ENCODE measurements around the gene RAB1A.

RAB1A gene

GRCh38 chr2:65085148-65085547, 44.8 kb downstream of the RAB1A start:
- no peak for DNase-seq

- DNase-seq: no peak
These were observed 48.6 kb downstream of the RAB1A start for GRCh38 chr2:65081232-65081685.

DNA sequence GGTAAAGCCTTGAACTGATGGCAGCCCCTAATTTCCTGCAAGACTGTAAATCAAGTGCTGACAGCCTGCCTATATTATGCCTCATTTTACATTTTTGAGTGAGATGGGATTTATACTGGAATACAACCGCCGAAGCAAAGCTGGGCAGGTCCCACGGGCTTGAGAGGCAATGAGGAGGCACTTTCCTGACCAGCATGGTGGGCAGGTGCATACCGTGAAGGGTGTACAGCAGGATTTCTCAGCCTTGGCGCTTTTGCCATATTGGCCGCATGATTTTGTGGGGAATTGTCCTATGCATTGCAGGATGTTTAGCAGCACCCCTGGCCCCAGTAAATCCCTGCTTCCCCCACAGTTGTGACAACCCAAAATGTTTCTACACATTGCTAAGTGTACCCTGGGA, 50.9 kb downstream of the RAB1A start:
- no peak for DNase-seq

DNA sequence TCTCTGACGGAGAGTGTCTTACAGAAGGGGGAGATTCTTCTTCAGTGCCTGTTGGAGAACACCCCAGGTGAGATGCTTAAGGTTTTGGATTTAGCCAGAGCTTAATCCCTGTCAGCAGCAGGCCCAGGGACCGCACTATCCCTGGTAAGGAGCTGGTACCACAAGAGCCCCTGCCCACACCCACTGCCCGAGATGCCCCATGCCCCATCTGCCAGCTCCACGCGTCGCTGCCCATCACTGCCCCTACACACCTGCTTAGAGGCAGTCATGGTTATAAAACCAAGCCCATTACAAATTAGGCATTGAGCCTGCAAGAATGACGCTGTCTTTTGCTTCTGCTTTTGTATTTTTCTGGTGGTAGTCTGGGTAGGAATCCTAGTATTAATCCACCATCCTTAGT, 52.0 kb downstream of the RAB1A start:
- no peak for DNase-seq

DNA sequence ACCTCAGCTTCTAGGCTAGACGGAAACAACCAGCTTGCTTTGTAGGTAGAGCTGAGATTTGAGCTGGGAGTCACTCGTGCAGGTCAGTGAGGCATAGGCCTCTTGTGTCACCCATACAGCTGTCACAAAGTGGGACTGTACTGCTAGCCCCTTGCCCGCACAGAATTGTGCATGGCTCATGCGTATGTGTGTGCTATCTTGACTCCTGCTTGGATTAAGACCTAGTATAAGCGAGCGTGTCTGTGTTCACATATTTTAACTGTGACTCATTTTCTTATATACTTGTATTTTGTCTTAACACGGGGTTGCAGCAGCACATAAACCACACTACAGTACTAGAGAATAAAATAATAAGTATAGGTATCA, 53.6 kb downstream of the RAB1A start:
- DNase-seq: no peak

- DNase-seq: no peak
These were observed 54.1 kb downstream of the RAB1A start for GRCh38 chr2:65075605-65076344.

DNA sequence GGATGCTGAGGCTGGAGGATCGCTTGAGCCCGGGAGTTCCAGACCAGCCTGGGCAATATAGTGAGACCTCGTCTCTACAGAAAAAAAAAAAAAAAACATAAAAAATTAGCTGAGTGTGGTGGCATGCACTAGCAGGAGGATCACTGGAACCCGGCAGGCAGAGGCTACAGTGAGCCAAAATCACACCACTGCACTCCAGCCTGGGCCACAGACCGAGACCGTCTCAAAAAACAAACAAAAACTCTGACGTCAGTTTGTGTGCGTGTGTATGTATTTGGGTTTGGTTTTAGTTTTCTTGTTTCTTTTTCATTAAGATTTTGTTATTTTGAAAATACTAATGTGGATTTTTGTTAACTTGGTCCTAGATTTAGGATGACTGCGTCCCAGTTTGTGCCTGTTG, 54.7 kb downstream of the RAB1A start:
- no peak for DNase-seq

GRCh38 chr2:65073879-65074565, 55.9 kb downstream of the RAB1A start:
- no peak for DNase-seq

DNA sequence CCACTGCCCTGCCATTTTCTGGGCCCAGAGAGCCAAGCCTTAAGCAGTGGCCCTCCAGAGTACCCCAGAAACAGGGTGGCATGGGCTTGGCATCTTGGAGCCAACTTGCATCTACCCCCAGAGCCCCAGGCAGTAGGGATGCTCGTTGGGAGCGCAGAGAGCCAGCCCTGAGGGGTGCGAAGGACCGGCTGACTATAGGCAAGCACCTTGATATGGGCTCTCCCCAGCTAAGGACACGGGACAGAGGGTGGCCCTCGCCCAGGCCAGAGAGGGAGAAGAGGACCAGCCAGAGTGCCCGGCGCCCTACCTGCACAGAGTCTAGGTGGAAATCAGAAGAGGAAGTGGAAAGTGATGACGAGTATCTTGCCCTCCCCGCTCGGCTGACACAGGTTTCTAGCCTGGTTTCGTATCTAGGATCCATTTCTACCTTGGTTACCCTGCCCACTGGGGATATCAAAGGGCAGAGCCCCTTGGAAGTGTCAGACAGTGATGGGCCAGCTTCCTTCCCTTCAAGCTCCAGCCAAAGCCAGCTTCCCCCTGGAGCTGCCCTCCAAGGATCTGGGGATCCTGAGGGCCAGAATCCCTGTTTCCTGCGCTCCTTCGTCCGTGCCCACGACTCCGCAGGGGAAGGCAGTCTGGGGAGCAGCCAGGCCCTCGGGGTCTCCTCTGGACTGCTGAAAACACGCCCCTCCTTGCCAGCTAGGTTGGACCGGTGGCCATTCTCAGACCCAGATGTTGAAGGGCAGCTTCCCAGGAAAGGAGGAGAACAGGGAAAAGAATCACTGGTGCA, 57.5 kb downstream of the RAB1A start:
- no peak for DNase-seq

GRCh38 chr2:65071499-65072180, 58.3 kb downstream of the RAB1A start:
- peak; percentile 44 for DNase-seq

- no peak for DNase-seq
These were observed 59.0 kb downstream of the RAB1A start for GRCh38 chr2:65070856-65071255.

DNA sequence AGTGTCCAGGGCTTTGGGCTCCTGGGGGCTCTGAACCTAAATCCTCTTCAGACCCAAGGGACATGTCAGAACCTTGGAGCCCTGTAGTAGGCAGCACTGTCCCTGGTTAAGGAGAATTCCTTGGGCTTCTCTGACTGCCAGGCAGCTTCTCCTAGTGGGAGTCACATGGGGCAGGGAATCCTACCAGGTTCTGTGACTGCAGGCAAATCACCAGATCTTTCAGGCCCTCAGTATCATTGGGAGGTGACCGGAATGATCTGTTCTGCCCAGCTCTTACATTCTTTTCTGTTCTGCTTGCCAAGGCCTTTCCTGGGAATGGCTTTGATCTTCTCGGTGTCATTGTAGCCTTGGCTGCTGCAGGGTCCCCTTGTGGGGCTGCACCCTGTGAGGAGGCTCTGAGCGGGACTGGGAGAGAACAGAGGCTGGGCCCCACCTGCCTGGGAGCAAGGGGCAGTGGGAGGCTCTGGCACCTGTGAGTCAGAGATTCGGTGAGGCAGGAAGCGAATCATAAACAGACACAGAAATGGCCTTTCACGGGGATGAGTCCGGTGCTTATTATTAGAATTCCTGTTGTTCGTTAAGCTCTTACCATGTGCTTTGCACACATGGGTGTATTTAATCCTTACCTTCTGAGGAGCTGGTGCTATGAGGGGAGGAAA, 59.6 kb downstream of the RAB1A start:
- no peak for DNase-seq

DNA sequence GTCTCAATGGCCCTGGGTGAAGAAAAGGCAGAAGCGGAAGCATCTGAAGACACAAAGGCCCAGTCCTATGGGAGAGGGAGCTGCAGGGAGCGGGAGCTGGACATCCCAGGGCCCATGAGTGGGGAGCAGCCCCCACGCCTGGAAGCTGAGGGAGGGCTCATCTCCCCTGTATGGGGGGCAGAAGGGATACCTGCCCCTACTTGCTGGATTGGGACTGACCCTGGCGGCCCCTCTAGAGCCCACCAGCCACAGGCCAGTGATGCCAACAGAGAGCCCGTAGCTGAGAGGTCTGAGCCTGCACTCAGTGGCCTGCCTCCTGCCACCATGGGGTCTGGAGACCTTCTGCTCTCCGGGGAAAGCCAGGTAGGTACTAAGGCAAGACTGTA, 60.5 kb downstream of the RAB1A start:
- DNase-seq: no peak

GRCh38 chr2:65067806-65068553, 61.9 kb downstream of the RAB1A start:
- no peak for DNase-seq

DNA sequence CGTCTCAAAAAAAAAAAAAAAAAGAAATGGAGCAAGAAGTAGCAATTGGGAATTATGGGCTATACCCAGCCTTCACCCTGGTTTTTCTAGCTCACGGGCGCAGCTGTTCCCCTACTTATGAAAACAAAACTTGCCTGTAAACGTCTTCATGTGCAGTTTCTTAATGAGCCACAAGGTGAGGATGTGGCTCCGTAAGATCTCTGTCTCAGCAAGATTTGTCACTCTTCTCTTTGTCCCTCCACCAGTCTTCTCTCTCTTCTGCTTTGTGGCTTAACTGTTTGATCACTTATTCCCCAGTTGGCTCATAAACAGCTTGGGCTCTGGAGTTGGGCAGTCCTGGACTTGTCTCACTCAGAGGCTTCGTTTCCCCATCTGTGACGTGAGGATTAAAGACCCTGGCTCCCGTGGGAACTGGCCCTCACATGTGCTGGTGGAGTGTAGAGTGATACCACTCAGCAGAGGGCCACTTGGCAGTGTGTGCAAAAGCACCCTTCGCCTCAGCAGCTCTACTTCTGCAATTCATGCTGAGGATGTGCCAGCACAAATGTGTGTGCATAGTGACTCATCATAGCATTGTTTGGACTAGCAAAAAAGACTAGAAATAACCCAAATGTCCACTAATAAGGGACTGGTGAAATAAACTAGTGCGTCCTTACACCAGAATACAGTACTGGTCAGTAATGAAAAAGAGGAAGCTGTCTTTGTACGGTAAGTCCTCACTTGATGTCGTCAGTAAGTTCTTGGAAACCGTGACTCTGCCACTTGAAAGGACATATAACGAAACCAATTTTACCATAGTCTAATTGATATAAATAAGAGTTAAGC, 65.0 kb downstream of the RAB1A start:
- DNase-seq: peak; percentile 68

GRCh38 chr2:65062843-65063825, 66.8 kb downstream of the RAB1A start:
- DNase-seq: no peak

- no peak for DNase-seq
These were observed 68.0 kb downstream of the RAB1A start for GRCh38 chr2:65061910-65062339.

DNA sequence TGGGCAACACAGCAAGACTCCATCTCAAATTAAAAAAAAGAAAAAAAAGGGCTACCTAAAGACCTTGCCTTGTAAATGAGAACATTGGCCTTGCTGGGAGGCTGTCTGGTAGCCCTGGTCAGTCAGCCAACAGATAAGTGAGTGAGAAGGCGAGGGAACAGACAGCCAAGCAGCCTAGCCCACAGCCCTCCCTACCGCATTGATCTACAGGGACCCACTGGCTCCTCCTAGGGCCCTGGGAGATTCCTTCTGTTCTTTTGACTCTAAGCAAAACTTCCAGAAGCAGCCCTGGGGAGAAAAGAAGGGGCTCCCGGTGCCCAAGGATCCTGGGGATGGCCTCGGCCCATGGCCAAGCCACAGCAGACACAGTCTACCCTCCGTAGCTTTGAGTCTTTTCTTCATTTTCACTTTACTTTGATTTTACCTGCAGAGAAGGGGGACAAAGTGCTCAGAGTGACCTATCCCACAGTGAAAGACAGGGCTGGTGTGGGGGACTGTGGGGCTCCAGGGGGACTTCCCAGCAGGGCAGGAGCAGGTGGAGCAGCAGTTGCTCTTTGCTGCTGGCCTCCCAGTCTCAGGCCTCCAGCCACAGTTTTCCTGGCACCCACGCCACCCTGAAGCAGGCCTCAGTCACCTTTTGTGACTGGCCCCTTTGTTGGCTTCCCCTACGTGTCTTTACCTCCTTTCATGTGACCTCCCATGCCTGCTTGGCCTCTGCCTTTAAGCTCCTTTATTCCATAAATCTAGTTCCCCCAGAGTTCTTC, 68.6 kb downstream of the RAB1A start:
- no peak for DNase-seq

DNA sequence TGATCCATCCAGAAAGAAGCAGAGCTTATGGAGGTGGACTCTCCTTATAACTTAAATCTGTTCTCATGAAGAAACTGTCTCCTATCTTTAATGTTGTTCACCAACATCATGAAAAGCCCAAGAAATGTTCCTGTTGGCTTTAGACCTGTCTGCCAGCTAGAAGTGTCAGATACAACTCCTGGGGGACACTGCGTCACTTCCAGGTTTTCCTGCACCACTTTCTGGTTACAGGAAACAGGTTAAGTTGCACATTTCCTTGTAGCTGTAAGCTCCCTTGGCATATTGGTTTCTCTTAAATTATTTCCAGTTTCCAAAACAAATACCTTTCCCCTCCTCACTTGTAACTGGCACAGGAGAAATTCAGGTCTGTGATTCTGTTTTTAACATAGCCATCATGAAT, 70.8 kb downstream of the RAB1A start:
- no peak for DNase-seq

Data from T1000 (cell line).